Stimulated activated naive CD8-positive, alpha-beta T cell treated with anti-CD3 and anti-CD28 coated beads, Interleukin-15, Interleukin-2, amounts not matched to agents 100 U/mL and 50 U/mL, for 24 hours (primary cell): Measurements from ENCODE around the gene OSBPL10.
A peak's percentile ranks its signal among the peaks of the same experiment; 100 is the strongest.

Experiments used
- ATAC-seq: fragments of 150-1000 bp; cut with Tn5 transposase; one replicate; pipeline ENCODE4 v1.10.0; 2021
- DNase-seq: peaks from one replicate; pipeline ENCODE4 v3.0.0; 2021

The OSBPL10 gene

GRCh38 chr3:31988271-31988670 lies 7.2 kb upstream of the OSBPL10 start:
- ATAC-seq (no peak), DNase-seq (no peak)

GRCh38 chr3:31985831-31986230 lies 4.8 kb upstream of the OSBPL10 start:
- ATAC-seq (no peak), DNase-seq (no peak)

- DNase-seq (no peak), ATAC-seq (no peak)
These were observed 3.3 kb upstream of the OSBPL10 start for GRCh38 chr3:31984321-31984720.

GRCh38 chr3:31980530-31981205 lies 394 bp downstream of the OSBPL10 start:
- DNase-seq: peak; percentile 48
- peak; percentile 62 for ATAC-seq

- DNase-seq (no peak), ATAC-seq (peak; percentile 65)
These were observed 1.9 kb downstream of the OSBPL10 start for GRCh38 chr3:31979001-31979697.

- ATAC-seq (no peak), DNase-seq (no peak)
These were observed 2.5 kb downstream of the OSBPL10 start for GRCh38 chr3:31978553-31978952.

GRCh38 chr3:31977736-31978135 lies 3.3 kb downstream of the OSBPL10 start:
- ATAC-seq (no peak), DNase-seq (no peak)

- ATAC-seq: no peak
- no peak for DNase-seq
These were observed 4.8 kb downstream of the OSBPL10 start for GRCh38 chr3:31976302-31976701.

- ATAC-seq: no peak
- no peak for DNase-seq
These were observed 6.1 kb downstream of the OSBPL10 start for GRCh38 chr3:31974964-31975363.

GRCh38 chr3:31974471-31974870 lies 6.6 kb downstream of the OSBPL10 start:
- ATAC-seq (no peak), DNase-seq (no peak)

- DNase-seq: no peak
- ATAC-seq: no peak
These were observed 7.2 kb downstream of the OSBPL10 start for GRCh38 chr3:31973837-31974236.

- DNase-seq (no peak), ATAC-seq (no peak)
These were observed 8.0 kb downstream of the OSBPL10 start for GRCh38 chr3:31973081-31973480.

GRCh38 chr3:31971607-31972006 lies 9.5 kb downstream of the OSBPL10 start:
- no peak for ATAC-seq

GRCh38 chr3:31968927-31969418 lies 12.1 kb downstream of the OSBPL10 start:
- no peak for ATAC-seq
- DNase-seq: no peak

More at GRCh38 chr3:31971607-31972006, 9.5 kb downstream of the OSBPL10 start:
- DNase-seq: no peak

GRCh38 chr3:31968369-31968926 lies 12.6 kb downstream of the OSBPL10 start:
- DNase-seq (no peak), ATAC-seq (no peak)

- DNase-seq (no peak), ATAC-seq (no peak)
These were observed 13.5 kb downstream of the OSBPL10 start for GRCh38 chr3:31967592-31967991.

- no peak for ATAC-seq
- no peak for DNase-seq
These were observed 14.0 kb downstream of the OSBPL10 start for GRCh38 chr3:31966978-31967591.

- ATAC-seq: no peak
These were observed 18.3 kb downstream of the OSBPL10 start for GRCh38 chr3:31962801-31963205.

GRCh38 chr3:31960793-31961431 lies 20.1 kb downstream of the OSBPL10 start:
- no peak for DNase-seq

More at GRCh38 chr3:31962801-31963205, 18.3 kb downstream of the OSBPL10 start:
- DNase-seq: no peak

GRCh38 chr3:31959951-31960792 lies 20.9 kb downstream of the OSBPL10 start:
- DNase-seq: no peak
- no peak for ATAC-seq

More at GRCh38 chr3:31960793-31961431, 20.1 kb downstream of the OSBPL10 start:
- ATAC-seq: no peak

GRCh38 chr3:31959251-31959650 lies 21.8 kb downstream of the OSBPL10 start:
- DNase-seq (no peak), ATAC-seq (no peak)
